ENCODE results near the gene AQP9. TPM values are rescaled to one million over a fixed set of nuclear protein-coding genes. Genes with fewer than 3 reads are reported as not detected.

The AQP9 gene
- total RNA-seq, 1 donor from 2014 or later = not detected

DNA sequence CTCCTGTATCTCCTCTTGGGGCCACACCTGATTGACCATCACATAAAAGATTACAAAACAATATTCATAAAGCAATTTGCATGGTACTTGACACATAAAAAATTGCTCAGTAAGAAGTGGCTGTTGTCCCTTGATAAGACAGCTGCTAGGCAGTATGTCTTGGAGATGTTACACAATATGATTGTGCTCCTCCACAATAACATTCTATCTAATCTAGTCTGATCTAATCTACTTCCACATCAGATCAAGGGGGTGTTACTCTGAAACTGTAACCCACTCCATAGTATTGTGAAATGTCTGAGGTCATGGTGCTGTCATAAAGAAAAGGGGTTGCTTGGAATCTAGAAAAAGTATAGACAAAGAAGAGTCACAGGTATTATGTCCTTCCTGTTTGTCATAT is 23.4 kb upstream of the AQP9 start:
- Histone ChIP-seq H3K4me1 (no peaks in the 10 kb centered on the region), H3K9me3 (ENCODE audit: low read depth) (no peaks in the 10 kb centered on the region), H3K79me2 (ENCODE audit: low read depth) (no peaks in the 10 kb centered on the region), H3K4me3 (no peak overlapping the region), H3F3A (ENCODE audit: low read depth) (no peaks in the 10 kb centered on the region), H3K4me2 (no peak overlapping the region), H3K9ac (no peak overlapping the region), H3K36me3 (no peaks in the 10 kb centered on the region), H2AFZ (replicated peaks) (no peak overlapping the region), H4K20me1 (ENCODE audit: low read depth) (no peaks in the 10 kb centered on the region), H3K27me3 (no peaks in the 10 kb centered on the region), H3K27ac (no peak overlapping the region)
- Mint-ChIP-seq H3K27me3 (ENCODE audit: insufficient read depth, low read depth) (no peaks in the 10 kb centered on the region), H3K9me3 (no peaks in the 10 kb centered on the region), H3K36me3 (no peaks in the 10 kb centered on the region), H3K4me3 (no peak overlapping the region), H3K27ac (no peak overlapping the region), H3K4me1 (no peaks in the 10 kb centered on the region)
- TF ChIP-seq, protein P1, sequence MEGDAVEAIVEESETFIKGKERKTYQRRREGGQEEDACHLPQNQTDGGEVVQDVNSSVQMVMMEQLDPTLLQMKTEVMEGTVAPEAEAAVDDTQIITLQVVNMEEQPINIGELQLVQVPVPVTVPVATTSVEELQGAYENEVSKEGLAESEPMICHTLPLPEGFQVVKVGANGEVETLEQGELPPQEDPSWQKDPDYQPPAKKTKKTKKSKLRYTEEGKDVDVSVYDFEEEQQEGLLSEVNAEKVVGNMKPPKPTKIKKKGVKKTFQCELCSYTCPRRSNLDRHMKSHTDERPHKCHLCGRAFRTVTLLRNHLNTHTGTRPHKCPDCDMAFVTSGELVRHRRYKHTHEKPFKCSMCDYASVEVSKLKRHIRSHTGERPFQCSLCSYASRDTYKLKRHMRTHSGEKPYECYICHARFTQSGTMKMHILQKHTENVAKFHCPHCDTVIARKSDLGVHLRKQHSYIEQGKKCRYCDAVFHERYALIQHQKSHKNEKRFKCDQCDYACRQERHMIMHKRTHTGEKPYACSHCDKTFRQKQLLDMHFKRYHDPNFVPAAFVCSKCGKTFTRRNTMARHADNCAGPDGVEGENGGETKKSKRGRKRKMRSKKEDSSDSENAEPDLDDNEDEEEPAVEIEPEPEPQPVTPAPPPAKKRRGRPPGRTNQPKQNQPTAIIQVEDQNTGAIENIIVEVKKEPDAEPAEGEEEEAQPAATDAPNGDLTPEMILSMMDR (IDR thresholded peaks at IDR 0.05) = no peak
- no peak for TF ChIP-seq EZH2phosphoT487 (IDR thresholded peaks at IDR 0.05)
- TF ChIP-seq EZH2 (IDR thresholded peaks at IDR 0.05) = no peak
- no peak for DNase-seq (ENCODE audit: low spot score)

GRCh38 chr15:58115692-58116091 is 22.5 kb upstream of the AQP9 start:
- no peaks in the 10 kb centered on the region for H3K9me3 Mint-ChIP-seq

DNA sequence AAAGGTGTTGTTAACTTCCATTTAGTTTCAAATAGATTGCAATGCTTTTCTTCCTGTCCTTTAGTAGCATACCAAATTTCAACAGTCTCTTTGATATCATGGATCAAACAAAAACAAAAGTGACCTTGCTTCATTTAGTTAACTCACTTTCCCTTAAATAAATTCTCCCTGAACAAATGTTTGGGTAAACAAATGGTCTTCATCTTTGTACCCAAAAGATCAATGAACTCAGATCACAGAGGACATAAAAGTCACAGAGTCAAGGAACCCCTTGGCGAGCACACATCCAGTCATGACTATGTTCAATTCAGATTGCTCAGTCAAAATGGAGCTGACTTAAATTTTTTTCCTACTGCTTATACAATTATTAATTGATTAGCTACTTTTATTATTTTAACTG is 20.6 kb upstream of the AQP9 start:
- Histone ChIP-seq H3K4me3 (no peak overlapping the region), H3K9me3 (ENCODE audit: low read depth) (no peaks in the 10 kb centered on the region), H3K27me3 (no peaks in the 10 kb centered on the region), H3K9ac (no peak overlapping the region), H3K4me2 (no peak overlapping the region), H3K79me2 (ENCODE audit: low read depth) (no peaks in the 10 kb centered on the region), H3F3A (ENCODE audit: low read depth) (no peaks in the 10 kb centered on the region), H3K4me1 (no peaks in the 10 kb centered on the region), H2AFZ (replicated peaks) (no peak overlapping the region), H3K27ac (no peak overlapping the region), H3K36me3 (no peaks in the 10 kb centered on the region), H4K20me1 (ENCODE audit: low read depth) (no peaks in the 10 kb centered on the region)
- Mint-ChIP-seq H3K9me3 (no peaks in the 10 kb centered on the region), H3K36me3 (no peaks in the 10 kb centered on the region), H3K27me3 (ENCODE audit: insufficient read depth, low read depth) (no peaks in the 10 kb centered on the region), H3K4me3 (no peak overlapping the region), H3K27ac (no peak overlapping the region), H3K4me1 (no peaks in the 10 kb centered on the region)
- DNase-seq (ENCODE audit: low spot score) = no peak
- TF ChIP-seq EZH2 (IDR thresholded peaks at IDR 0.05) (no peak), EZH2phosphoT487 (IDR thresholded peaks at IDR 0.05) (no peak)
- TF ChIP-seq, protein P1 (IDR thresholded peaks at IDR 0.05) = no peak

More at GRCh38 chr15:58115692-58116091, 22.5 kb upstream of the AQP9 start:
- Histone ChIP-seq H3K79me2 (ENCODE audit: low read depth) (no peaks in the 10 kb centered on the region), H3K4me2 (no peak overlapping the region), H3K36me3 (no peaks in the 10 kb centered on the region), H3K4me3 (no peak overlapping the region), H3K4me1 (no peaks in the 10 kb centered on the region), H3K9ac (no peak overlapping the region), H3K27ac (no peak overlapping the region), H2AFZ (replicated peaks) (no peak overlapping the region), H4K20me1 (ENCODE audit: low read depth) (no peaks in the 10 kb centered on the region), H3K9me3 (ENCODE audit: low read depth) (no peaks in the 10 kb centered on the region), H3F3A (ENCODE audit: low read depth) (no peaks in the 10 kb centered on the region), H3K27me3 (no peaks in the 10 kb centered on the region)
- Mint-ChIP-seq H3K4me1 (no peaks in the 10 kb centered on the region), H3K4me3 (no peak overlapping the region), H3K27me3 (ENCODE audit: insufficient read depth, low read depth) (no peaks in the 10 kb centered on the region), H3K36me3 (no peaks in the 10 kb centered on the region), H3K27ac (no peak overlapping the region)
- TF ChIP-seq EZH2phosphoT487 (IDR thresholded peaks at IDR 0.05) = no peak
- TF ChIP-seq, protein P1 (IDR thresholded peaks at IDR 0.05) = peak; percentile 25
- peak; percentile 7 for DNase-seq (ENCODE audit: low spot score)
